HCT116 (cell line): Measurements from ENCODE around the gene CLEC16A.

ENCODE experiments used
- CTCF ChIP-seq, 3 experiments: fragments of 200-600 bp in 1 of 3; sonication (generic) in 1 of 3; IDR thresholded peaks in 2 of 3; conservative IDR thresholded peaks in 1 of 3; 2 replicates each; pipeline ENCODE4 v1.5.1; 2012 to 2017; ENCODE audit warnings: low read depth in 2 of 3, low read length in 2 of 3, antibody characterized with exemption in 1 of 3, borderline replicate concordance in 1 of 3, control low read depth in 1 of 3, mild to moderate bottlenecking in 1 of 3, mixed read lengths in 1 of 3, mixed run types in 1 of 3, moderate library complexity in 1 of 3; ENCODE audit not compliant: insufficient read depth in 1 of 3
- EGR1 ChIP-seq: IDR thresholded peaks from 2 replicates; pipeline ENCODE4 v1.6.1; 2012; ENCODE audit warnings: low read depth
- EZH2 ChIP-seq: fragments of 200-600 bp; sonication (generic); IDR thresholded peaks from 2 replicates; pipeline ENCODE4 v1.6.1; 2017; ENCODE audit warnings: antibody characterized with exemption, mixed run types
- EZH2phosphoT487 ChIP-seq: fragments of 200-600 bp; IDR thresholded peaks from 2 replicates; pipeline ENCODE4 v1.6.1; 2018; ENCODE audit warnings: antibody characterized with exemption, borderline replicate concordance
- JUND ChIP-seq: IDR thresholded peaks from 2 replicates; pipeline ENCODE4 v1.6.1; 2012
- POLR2A ChIP-seq: IDR thresholded peaks from 2 replicates; pipeline ENCODE4 v1.7.0; 2011; ENCODE audit warnings: borderline replicate concordance; ENCODE audit not compliant: insufficient read depth, insufficient read length; ENCODE audit errors: extremely low read depth
- POLR2AphosphoS5 ChIP-seq: IDR thresholded peaks from 2 replicates; pipeline ENCODE4 v1.6.1; 2011; ENCODE audit warnings: mild to moderate bottlenecking, low read depth, low read length, moderate library complexity
- RAD21 ChIP-seq: IDR thresholded peaks from 2 replicates; pipeline ENCODE4 v1.6.1; 2012; ENCODE audit warnings: low read depth, mild to moderate bottlenecking
- REST ChIP-seq: IDR thresholded peaks from 2 replicates; pipeline ENCODE4 v1.6.1; 2012; ENCODE audit warnings: low read depth
- YY1 ChIP-seq: IDR thresholded peaks from 2 replicates; pipeline ENCODE4 v1.6.1; 2011; ENCODE audit warnings: low read length, low read depth, moderate library complexity, mild to moderate bottlenecking; ENCODE audit not compliant: insufficient replicate concordance; ENCODE audit errors: extremely low read depth
- ZFX ChIP-seq: fragments of 450-650 bp; IDR thresholded peaks from 2 replicates; pipeline ENCODE4 v1.6.1; 2017

- TF ChIP-seq POLR2A (no peak), CTCF (IDR thresholded peaks at IDR 0.05 in 2 of 3, conservative IDR thresholded peaks at IDR 0.05 in 1 of 3; ENCODE audit: borderline replicate concordance in 1 of 3, insufficient read depth in 1 of 3, low read depth in 2 of 3, low read length in 2 of 3) (no peak), YY1 (no peak), REST (no peak), POLR2AphosphoS5 (no peak), EZH2 (no peak), RAD21 (no peak), JUND (no peak), EZH2phosphoT487 (no peak), EGR1 (no peak), ZFX (no peak)
Observed at GRCh38 chr16:11051879-11052808, 107.8 kb downstream of the CLEC16A start.
